ENCODE measurements around the gene AHNAK.

DNA sequence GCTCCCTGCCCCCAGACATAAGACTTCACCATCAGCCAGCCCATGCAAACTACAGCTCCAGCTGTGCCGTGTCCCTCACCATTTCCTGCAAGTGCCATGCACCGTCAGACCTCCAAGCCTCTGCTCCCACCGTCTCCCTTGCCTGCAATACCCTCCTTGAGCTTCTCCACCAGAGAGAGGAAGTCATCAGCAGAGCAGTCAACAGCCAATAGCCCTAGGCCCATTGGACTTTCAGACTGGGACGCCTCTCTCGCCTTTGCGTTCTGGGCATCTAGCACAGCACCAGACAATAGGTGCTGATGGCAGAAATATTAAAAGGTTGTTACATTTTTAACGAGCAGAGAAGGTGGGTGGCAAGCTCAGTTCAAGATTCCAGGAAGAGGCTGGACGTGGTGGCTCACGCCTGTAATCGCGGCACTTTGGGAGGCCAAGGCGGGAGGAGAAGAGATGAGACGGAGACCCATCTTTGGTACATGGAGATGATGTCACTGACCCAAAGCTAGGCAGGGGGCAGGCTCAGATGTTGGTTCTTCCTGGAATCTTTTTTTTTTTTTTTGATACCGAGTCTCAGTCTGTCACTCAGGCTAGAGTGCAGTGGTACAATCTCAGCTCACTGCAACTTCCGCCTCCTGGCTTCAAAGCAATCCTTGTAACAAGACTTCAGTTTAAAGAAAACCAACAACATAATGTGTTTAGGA is 95.9 kb downstream of the AHNAK start:
- TF ChIP-seq POLR2A (IDR thresholded peaks at IDR 0.05), result no peak
- TF ChIP-seq, protein P1, sequence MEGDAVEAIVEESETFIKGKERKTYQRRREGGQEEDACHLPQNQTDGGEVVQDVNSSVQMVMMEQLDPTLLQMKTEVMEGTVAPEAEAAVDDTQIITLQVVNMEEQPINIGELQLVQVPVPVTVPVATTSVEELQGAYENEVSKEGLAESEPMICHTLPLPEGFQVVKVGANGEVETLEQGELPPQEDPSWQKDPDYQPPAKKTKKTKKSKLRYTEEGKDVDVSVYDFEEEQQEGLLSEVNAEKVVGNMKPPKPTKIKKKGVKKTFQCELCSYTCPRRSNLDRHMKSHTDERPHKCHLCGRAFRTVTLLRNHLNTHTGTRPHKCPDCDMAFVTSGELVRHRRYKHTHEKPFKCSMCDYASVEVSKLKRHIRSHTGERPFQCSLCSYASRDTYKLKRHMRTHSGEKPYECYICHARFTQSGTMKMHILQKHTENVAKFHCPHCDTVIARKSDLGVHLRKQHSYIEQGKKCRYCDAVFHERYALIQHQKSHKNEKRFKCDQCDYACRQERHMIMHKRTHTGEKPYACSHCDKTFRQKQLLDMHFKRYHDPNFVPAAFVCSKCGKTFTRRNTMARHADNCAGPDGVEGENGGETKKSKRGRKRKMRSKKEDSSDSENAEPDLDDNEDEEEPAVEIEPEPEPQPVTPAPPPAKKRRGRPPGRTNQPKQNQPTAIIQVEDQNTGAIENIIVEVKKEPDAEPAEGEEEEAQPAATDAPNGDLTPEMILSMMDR (IDR thresholded peaks at IDR 0.05), result no peak

All from stomach (tissue), 4 donors.